H1 (cell line): ENCODE data around the gene TSEN54. TPM values are rescaled to one million over a fixed set of nuclear protein-coding genes. Genes with fewer than 3 reads are reported as not detected.

ENCODE experiments used
- CTCF ChIA-PET: fragments of 300-600 bp; sonication (Branson Sonifier 250); formaldehyde crosslinking; loops from one replicate; lab custom pipeline; 2021; ENCODE audit not compliant: partially characterized antibody; lab: Charles Lee
- POLR2A ChIA-PET: fragments of 300-600 bp; sonication (Branson Sonifier 250); formaldehyde crosslinking; loops from one replicate; lab custom pipeline; 2021; ENCODE audit warnings: inconsistent platforms; ENCODE audit not compliant: partially characterized antibody; lab: Charles Lee
- DNase-seq, 2 experiments: peaks; one replicate each; pipeline versions ENCODE4 v3.0.0 to v3.0.0-alpha.2; 2010 to 2022; ENCODE audit warnings: low spot score in 2 of 2, low read depth in 1 of 2, mixed read lengths in 1 of 2
- FAIRE-seq: peaks from 2 replicates; lab custom pipeline; 2011; peaks lifted over from hg19 to GRCh38; lab: Jason Lieb, UNC
- H2AFZ ChIP-seq: 2 replicates; pipeline ENCODE4 v1.8.1; 2012; ENCODE audit warnings: low read length, inconsistent platforms
- H2AK5ac ChIP-seq: 2 replicates; pipeline ENCODE4 v1.6.1; 2013; ENCODE audit warnings: low read depth, low read length
- H2BK120ac ChIP-seq: replicated peaks from 2 replicates; pipeline ENCODE3; 2013; ENCODE audit warnings: low read depth, low read length, inconsistent platforms
- H2BK12ac ChIP-seq: 2 replicates; pipeline ENCODE4 v1.6.1; 2013; ENCODE audit warnings: low read depth, low read length
- H2BK15ac ChIP-seq: 2 replicates; pipeline ENCODE4 v1.6.1; 2013; ENCODE audit warnings: low read length
- H2BK20ac ChIP-seq: 2 replicates; pipeline ENCODE4 v1.6.1; 2013; ENCODE audit warnings: low read length
- H2BK5ac ChIP-seq: 2 replicates; pipeline ENCODE4 v1.6.1; 2013; ENCODE audit warnings: low read depth, low read length
- H3K14ac ChIP-seq: 2 replicates; pipeline ENCODE4 v1.6.1; 2013; ENCODE audit warnings: inconsistent platforms; ENCODE audit not compliant: insufficient read length
- H3K18ac ChIP-seq: 2 replicates; pipeline ENCODE4 v1.6.1; 2013; ENCODE audit warnings: low read length; ENCODE audit errors: extremely low read depth
- H3K23ac ChIP-seq: 2 replicates; pipeline ENCODE4 v1.6.1; 2013; ENCODE audit warnings: inconsistent platforms; ENCODE audit not compliant: insufficient read length
- H3K23me2 ChIP-seq: 2 replicates; pipeline ENCODE4 v1.6.1; 2013; ENCODE audit warnings: low read depth, low read length
- H3K27ac ChIP-seq: 2 replicates; pipeline ENCODE4 v1.6.1; 2011; ENCODE audit warnings: low read depth, low read length, inconsistent platforms
- H3K27me3 ChIP-seq, 4 experiments: replicated peaks in 1 of 4; 1 replicate in 1 of 4; 2 replicates in 3 of 4; pipeline versions ENCODE4 v1.6.1 to v1.8.1; 2011 to 2013; ENCODE audit warnings: low read length in 3 of 4, mild to moderate bottlenecking in 3 of 4, inconsistent platforms in 2 of 4, mixed read lengths in 2 of 4, moderate library complexity in 1 of 4; ENCODE audit not compliant: control insufficient read depth in 3 of 4, insufficient read depth in 3 of 4; ENCODE audit errors: extremely low read depth in 1 of 4
- H3K36me3 ChIP-seq, 4 experiments: 2 replicates each; pipeline versions ENCODE4 v1.6.1 to v1.8.1; 2011 to 2013; ENCODE audit warnings: mild to moderate bottlenecking in 4 of 4, low read length in 3 of 4, moderate library complexity in 2 of 4, control low read depth in 1 of 4, inconsistent platforms in 1 of 4; ENCODE audit not compliant: insufficient read depth in 4 of 4, control insufficient read depth in 2 of 4
- H3K4ac ChIP-seq: replicated peaks from 2 replicates; pipeline ENCODE3; 2013; ENCODE audit warnings: low read length, low read depth, mixed read lengths, inconsistent platforms; ENCODE audit not compliant: insufficient read length
- H3K4me1 ChIP-seq, 4 experiments: replicated peaks in 1 of 4; 1 replicate in 1 of 4; 2 replicates in 3 of 4; pipeline versions ENCODE4 v1.6.1 to v1.8.1; 2011 to 2013; ENCODE audit warnings: low read length in 3 of 4, inconsistent platforms in 2 of 4, mixed read lengths in 1 of 4; ENCODE audit not compliant: insufficient read depth in 4 of 4, control insufficient read depth in 3 of 4
- H3K4me2 ChIP-seq, 2 experiments: 2 replicates each; pipeline versions ENCODE4 v1.6.1 to v1.8.1; 2011 to 2013; ENCODE audit warnings: low read depth in 2 of 2, low read length in 2 of 2, control low read depth in 1 of 2, inconsistent platforms in 1 of 2, mild to moderate bottlenecking in 1 of 2; ENCODE audit not compliant: insufficient read depth in 1 of 2
- H3K4me3 ChIP-seq, 4 experiments: fragments of 200-600, 300-600 bp in 1 of 4; sonication (generic), shearing (Covaris generic), sonication (Bioruptor Twin) in 1 of 4; 2 replicates each; pipeline versions ENCODE4 v1.5.1 to v1.8.1; 2011 to 2016; ENCODE audit warnings: low read length in 4 of 4, low read depth in 3 of 4, control low read depth in 2 of 4, inconsistent platforms in 2 of 4, mild to moderate bottlenecking in 2 of 4, mixed read lengths in 1 of 4, moderate library complexity in 1 of 4; ENCODE audit not compliant: insufficient read depth in 2 of 4; ENCODE audit errors: extremely low read depth in 1 of 4
- H3K56ac ChIP-seq: replicated peaks from 2 replicates; pipeline ENCODE3; 2013; ENCODE audit warnings: low read depth, mild to moderate bottlenecking, mixed read lengths, low read length, inconsistent platforms; ENCODE audit not compliant: insufficient read length
- H3K79me1 ChIP-seq: 2 replicates; pipeline ENCODE4 v1.6.1; 2013; ENCODE audit warnings: low read depth, low read length, control low read depth
- H3K79me2 ChIP-seq, 2 experiments: 2 replicates each; pipeline versions ENCODE4 v1.6.1 to v1.8.1; 2012 to 2013; ENCODE audit warnings: low read length in 2 of 2, mild to moderate bottlenecking in 2 of 2, inconsistent platforms in 1 of 2; ENCODE audit not compliant: insufficient read depth in 2 of 2, control insufficient read depth in 1 of 2
- H3K9ac ChIP-seq, 4 experiments: replicated peaks in 1 of 4; 1 replicate in 1 of 4; 2 replicates in 3 of 4; pipeline versions ENCODE4 v1.6.1 to v1.8.1; 2011 to 2013; ENCODE audit warnings: low read depth in 3 of 4, low read length in 3 of 4, control low read depth in 2 of 4, mild to moderate bottlenecking in 2 of 4, moderate library complexity in 2 of 4, inconsistent platforms in 1 of 4; ENCODE audit errors: extremely low read depth in 1 of 4
- H3K9me3 ChIP-seq, 2 experiments: 2 replicates each; pipeline versions ENCODE4 v1.6.1 to v1.8.1; 2012 to 2013; ENCODE audit warnings: mild to moderate bottlenecking in 2 of 2, moderate library complexity in 2 of 2, control low read depth in 1 of 2, inconsistent platforms in 1 of 2, low read depth in 1 of 2, low read length in 1 of 2, mixed read lengths in 1 of 2; ENCODE audit not compliant: insufficient read depth in 2 of 2
- H4K20me1 ChIP-seq, 2 experiments: replicated peaks in 1 of 2; 2 replicates each; pipeline versions ENCODE3 to v1.8.1; 2011 to 2013; ENCODE audit warnings: inconsistent platforms in 2 of 2, low read length in 2 of 2, mild to moderate bottlenecking in 1 of 2; ENCODE audit not compliant: insufficient read depth in 2 of 2, control insufficient read depth in 1 of 2
- H4K5ac ChIP-seq: 2 replicates; pipeline ENCODE4 v1.6.1; 2013; ENCODE audit warnings: low read length, low read depth, mixed read lengths, inconsistent platforms; ENCODE audit not compliant: insufficient read length
- H4K8ac ChIP-seq: 2 replicates; pipeline ENCODE4 v1.8.0; 2013; ENCODE audit warnings: mild to moderate bottlenecking, moderate library complexity, low read length, inconsistent platforms; ENCODE audit not compliant: insufficient read depth; ENCODE audit errors: extremely low read depth
- H4K91ac ChIP-seq: replicated peaks from 2 replicates; pipeline ENCODE3; 2013; ENCODE audit warnings: low read length, mixed read lengths, inconsistent platforms; ENCODE audit not compliant: insufficient read length
- BRCA1 ChIP-seq: IDR thresholded peaks from 2 replicates; pipeline ENCODE4 v1.6.1; 2012; ENCODE audit warnings: low read depth, low read length, improper control_type of control experiment
- CBX5 ChIP-seq: fragments of 300-800, 300-1000 bp; sonication (generic); IDR thresholded peaks from 2 replicates; pipeline ENCODE4 v1.7.1; 2016; ENCODE audit warnings: antibody characterized with exemption, low read length, low read depth
- CHD1 ChIP-seq: IDR thresholded peaks from 2 replicates; pipeline ENCODE4 v1.6.1; 2012; ENCODE audit warnings: low read depth, low read length, improper control_type of control experiment
- GTF2F1 ChIP-seq: IDR thresholded peaks from 2 replicates; pipeline ENCODE4 v1.6.1; 2012; ENCODE audit warnings: low read depth, low read length, improper control_type of control experiment, borderline replicate concordance
- NANOG ChIP-seq: IDR thresholded peaks from 2 replicates; pipeline ENCODE4 v1.6.1; 2011; ENCODE audit warnings: low read length, low read depth, mild to moderate bottlenecking, inconsistent platforms; ENCODE audit not compliant: insufficient read depth, poor library complexity, severe bottlenecking
- NRF1 ChIP-seq: IDR thresholded peaks from 2 replicates; pipeline ENCODE4 v1.6.1; 2011; ENCODE audit warnings: mild to moderate bottlenecking, low read depth, low read length, improper control_type of control experiment
- RAD21 ChIP-seq, 2 experiments: IDR thresholded peaks in 1 of 2; conservative IDR thresholded peaks in 1 of 2; 2 replicates each; pipeline ENCODE4 v1.6.1; 2011; ENCODE audit warnings: low read depth in 2 of 2, low read length in 2 of 2, improper control_type of control experiment in 1 of 2, inconsistent platforms in 1 of 2, mild to moderate bottlenecking in 1 of 2, moderate library complexity in 1 of 2
- RBBP5 ChIP-seq: IDR thresholded peaks from 2 replicates; pipeline ENCODE4 v1.7.1; 2012; ENCODE audit warnings: low read depth, mild to moderate bottlenecking, inconsistent platforms, low read length, moderate library complexity, borderline replicate concordance
- RNF2 ChIP-seq: fragments of 200-900, 300-1000 bp; sonication (generic); IDR thresholded peaks from 2 replicates; pipeline ENCODE4 v1.7.1; 2016; ENCODE audit warnings: borderline replicate concordance, low read depth, mild to moderate bottlenecking, antibody characterized with exemption, low read length; ENCODE audit not compliant: poor library complexity, severe bottlenecking; ENCODE audit errors: missing control alignments
- SIX5 ChIP-seq: IDR thresholded peaks from 2 replicates; pipeline ENCODE4 v1.6.1; 2011; ENCODE audit warnings: mild to moderate bottlenecking, low read depth, low read length
- SP4 ChIP-seq: IDR thresholded peaks from 2 replicates; pipeline ENCODE4 v1.6.1; 2012; ENCODE audit warnings: low read length, inconsistent platforms
- TEAD4 ChIP-seq: IDR thresholded peaks from 2 replicates; pipeline ENCODE4 v1.6.1; 2012; ENCODE audit warnings: low read depth, low read length, inconsistent platforms, mixed read lengths
- WGBS, 2 experiments: shearing (Covaris generic) in 1 of 2; methylation state at CpG; one replicate each; pipeline versions ENCODE4 v1.1.6 to v1.1.7; 2013 to 2015; ENCODE audit warnings: low lambda C conversion rate in 2 of 2, mixed read lengths in 2 of 2, inconsistent platforms in 1 of 2, low coverage in 1 of 2, missing lambda C conversion rate in 1 of 2; ENCODE audit not compliant: insufficient replicate concordance in 2 of 2, insufficient coverage in 1 of 2, insufficient read length in 1 of 2; ENCODE audit errors: extremely low coverage in 1 of 2, missing lambda C conversion rate in 1 of 2; 5-methylcytosine and 5-hydroxymethylcytosine counted together
- polyA plus RNA-seq, 7 experiments: library from polyadenylated mRNA; depleted of rRNA in 3 of 7; stranded (reverse) in 5 of 7; unstranded in 2 of 7; fragments of >200 nt in 5 of 7; fragments of 200-250 nt in 2 of 7; gene quantifications; 1 replicate in 5 of 7; 2 replicates in 1 of 7; 4 replicates in 1 of 7; pipeline versions ENCODE4 v1.2.1 to v1.2.3, GENCODE V29; 2011 to 2013; ENCODE audit warnings: missing spikeins in 2 of 7, mixed read lengths in 2 of 7
- total RNA-seq: library from RNA; stranded (reverse); fragmentation: NEBNext Ultra II Directional; extraction: Animal tissue kit (Norgen Biotek cat#: 25700); gene quantifications from 2 replicates; pipeline ENCODE4 v1.2.1, GENCODE V29; 2021

The TSEN54 gene
- total and polyA plus RNA-seq, 2 of the 8 experiments (the other 6 are each of a cell fraction or from before 2014, with no cell fraction given) = 43.6 to 60.3 TPM

DNA sequence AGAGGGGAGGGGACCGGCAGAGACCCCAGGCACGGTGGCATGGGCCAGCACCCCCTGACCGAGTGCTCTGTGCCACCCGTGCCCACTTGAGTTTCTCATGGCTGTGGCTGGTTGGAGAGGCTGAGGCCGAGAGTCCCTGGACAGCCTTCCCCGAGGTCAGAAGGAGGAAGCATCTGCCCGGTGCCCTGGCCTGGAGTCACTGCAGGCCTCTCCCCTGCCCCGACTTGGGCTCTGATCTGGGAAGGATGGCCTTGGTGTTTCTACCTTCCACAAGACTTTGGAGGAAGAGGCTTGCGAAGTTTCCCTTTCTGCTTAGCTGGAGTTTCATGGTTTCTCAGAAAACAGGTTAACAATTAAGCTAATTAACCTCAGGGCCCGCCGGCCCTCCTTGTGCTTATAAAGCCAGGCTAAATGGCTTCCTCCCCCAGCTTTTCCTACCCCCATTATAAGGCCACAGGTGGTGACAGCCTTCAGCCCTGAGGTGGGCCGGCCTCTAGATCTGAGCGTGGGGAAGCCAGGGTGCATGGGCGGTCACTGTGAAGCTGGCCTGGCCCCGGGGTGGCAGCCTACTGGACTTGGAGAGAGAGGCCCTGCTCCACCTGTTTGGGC, 26.5 kb downstream of the TSEN54 start:
- no peak overlapping the region for H2BK5ac ChIP-seq
- no peak overlapping the region; the same call in 1 of the 2 replicates for H3K18ac ChIP-seq
- DNase-seq (no peak), FAIRE-seq (no peak)
- H2BK120ac ChIP-seq = no peak overlapping the region
- no peak overlapping the region for H4K8ac ChIP-seq
- H3K79me2 ChIP-seq = no peaks in the 10 kb centered on the region; a peak in 1 of 4 replicates
- WGBS, 2 experiments = 93% methylated on average over 15 of the region's 15 CpGs; no CpG with 5 or more reads in 1 of the 2 experiments
- no peak overlapping the region for H2BK12ac ChIP-seq
- H3K27me3 ChIP-seq = no peaks in the 10 kb centered on the region
- H2AK5ac ChIP-seq = no peak overlapping the region
- no peaks in the 10 kb centered on the region for H3K9me3 ChIP-seq
- peaks cover 0 to 5% of the 10 kb centered on the region in 2 experiments for H4K20me1 ChIP-seq
- peaks cover 2% of the 10 kb centered on the region; the same call in 1 of the 2 replicates for H3K79me1 ChIP-seq
- CTCF ChIA-PET = interaction anchor here (0.9 to 4.5 kb wide), 7 partner anchors 10 to 130 kb away, joined by 3 to 27 read pairs (median 3); no protein-coding TSS in a partner anchor
- H4K91ac ChIP-seq = no peak overlapping the region
- no peak overlapping the region for H3K56ac ChIP-seq
- no peak overlapping the region for H4K5ac ChIP-seq
- no peaks in the 10 kb centered on the region for H3K23me2 ChIP-seq
- H3K9ac ChIP-seq = no peak overlapping the region
- H3K4me1 ChIP-seq = peaks cover 0 to 12% (median 0%) of the 10 kb centered on the region in 4 experiments; a peak in 5 of 7 replicates
- H3K14ac ChIP-seq = no peak overlapping the region
- no peak overlapping the region for H2BK20ac ChIP-seq
- no peak overlapping the region for H2AFZ ChIP-seq
- H3K4me3 ChIP-seq = no peak overlapping the region
- H3K23ac ChIP-seq = no peak overlapping the region
- H3K36me3 ChIP-seq = no peaks in the 10 kb centered on the region
- POLR2A ChIA-PET = interaction anchor here (0.6 to 2.8 kb wide), 6 partner anchors 11 to 262 kb away, joined by 3 to 12 read pairs (median 4); a partner anchor contains a TSS
- no peak overlapping the region for H2BK15ac ChIP-seq
- no peak overlapping the region for H3K4ac ChIP-seq
- no peak overlapping the region for H3K4me2 ChIP-seq
- H3K27ac ChIP-seq = no peak overlapping the region
- TF ChIP-seq NANOG (no peak), CHD1 (no peak), SP4 (no peak), NRF1 (no peak), RNF2 (no peak), GTF2F1 (no peak), SIX5 (no peak), CBX5 (no peak), BRCA1 (no peak), TEAD4 (no peak), RAD21 (IDR thresholded peaks at IDR 0.05 in 1 of 2, conservative IDR thresholded peaks at IDR 0.05 in 1 of 2; ENCODE audit: low read depth in 2 of 2, low read length in 2 of 2) (no peak), RBBP5 (no peak)
